Trophoblast cell (in vitro differentiated cells and primary cell): Measurements from ENCODE around the gene SPTBN2.
A peak's percentile ranks its signal among the peaks of the same experiment; 100 is the strongest.

Experiments
- DNase-seq, 2 donors: peaks; one replicate each; pipeline ENCODE4 v3.0.0-alpha.2; 2016
- H2AFZ ChIP-seq: 2 replicates; pipeline ENCODE4 v1.6.1; 2013; ENCODE audit warnings: low read length, moderate library complexity, mild to moderate bottlenecking; ENCODE audit not compliant: insufficient read depth, poor library complexity
- H2AK5ac ChIP-seq: 2 replicates; pipeline ENCODE4 v1.6.1; 2013; ENCODE audit warnings: mild to moderate bottlenecking, low read length
- H2BK120ac ChIP-seq: 2 replicates; pipeline ENCODE4 v1.6.1; 2013; ENCODE audit warnings: low read length, mild to moderate bottlenecking, moderate library complexity; ENCODE audit not compliant: insufficient read depth, poor library complexity
- H2BK12ac ChIP-seq: 2 replicates; pipeline ENCODE4 v1.6.1; 2013; ENCODE audit warnings: mild to moderate bottlenecking, low read length, moderate library complexity
- H2BK5ac ChIP-seq: 2 replicates; pipeline ENCODE4 v1.6.1; 2013; ENCODE audit warnings: low read length, low read depth, moderate library complexity, mild to moderate bottlenecking; ENCODE audit not compliant: poor library complexity
- H3K14ac ChIP-seq: 2 replicates; pipeline ENCODE4 v1.6.1; 2013; ENCODE audit warnings: mild to moderate bottlenecking, low read length
- H3K18ac ChIP-seq: 2 replicates; pipeline ENCODE4 v1.6.1; 2013; ENCODE audit warnings: mild to moderate bottlenecking, low read length
- H3K23ac ChIP-seq: 2 replicates; pipeline ENCODE4 v1.6.1; 2013; ENCODE audit warnings: low read length
- H3K27ac ChIP-seq: 2 replicates; pipeline ENCODE4 v1.5.1; 2013; ENCODE audit warnings: low read depth, mild to moderate bottlenecking, inconsistent platforms, low read length, moderate library complexity
- H3K27me3 ChIP-seq: 2 replicates; pipeline ENCODE4 v1.6.1; 2013; ENCODE audit warnings: inconsistent platforms, mild to moderate bottlenecking, low read length, moderate library complexity; ENCODE audit not compliant: insufficient read depth
- H3K36me3 ChIP-seq, 2 experiments: 1 replicate in 1 of 2; 2 replicates in 1 of 2; pipeline ENCODE4 v1.6.1; 2013; ENCODE audit warnings: low read length in 2 of 2, mild to moderate bottlenecking in 2 of 2, moderate library complexity in 1 of 2; ENCODE audit not compliant: insufficient read depth in 2 of 2, control insufficient read depth in 1 of 2
- H3K4ac ChIP-seq: 2 replicates; pipeline ENCODE4 v1.6.1; 2013; ENCODE audit warnings: low read depth, mild to moderate bottlenecking, low read length, moderate library complexity
- H3K4me1 ChIP-seq, 2 experiments: 1 replicate in 1 of 2; 2 replicates in 1 of 2; pipeline ENCODE4 v1.6.1; 2013; ENCODE audit warnings: low read length in 2 of 2, mild to moderate bottlenecking in 2 of 2, moderate library complexity in 1 of 2; ENCODE audit not compliant: insufficient read depth in 2 of 2, control insufficient read depth in 1 of 2
- H3K4me2 ChIP-seq: 2 replicates; pipeline ENCODE4 v1.6.1; 2013; ENCODE audit warnings: inconsistent platforms, mild to moderate bottlenecking, low read length, moderate library complexity
- H3K4me3 ChIP-seq: 2 replicates; pipeline ENCODE4 v1.5.1; 2013; ENCODE audit warnings: mild to moderate bottlenecking, low read depth, low read length, inconsistent platforms
- H3K79me1 ChIP-seq: one replicate; pipeline ENCODE4 v1.6.1; 2013; ENCODE audit warnings: low read length
- H3K79me2 ChIP-seq: 2 replicates; pipeline ENCODE4 v1.6.1; 2013; ENCODE audit warnings: low read length, mild to moderate bottlenecking; ENCODE audit not compliant: control insufficient read depth, insufficient read depth, poor library complexity
- H3K9ac ChIP-seq: 2 replicates; pipeline ENCODE4 v1.6.1; 2013; ENCODE audit warnings: mild to moderate bottlenecking, low read length
- H3K9me3 ChIP-seq: 2 replicates; pipeline ENCODE4 v1.6.1; 2013; ENCODE audit warnings: low read depth, mild to moderate bottlenecking, control low read depth, inconsistent platforms, low read length; ENCODE audit not compliant: insufficient read depth
- H4K12ac ChIP-seq: 2 replicates; pipeline ENCODE4 v1.6.1; 2013; ENCODE audit warnings: low read depth, mild to moderate bottlenecking, low read length, moderate library complexity
- H4K8ac ChIP-seq: 2 replicates; pipeline ENCODE4 v1.6.1; 2013; ENCODE audit warnings: low read depth, mild to moderate bottlenecking, low read length, moderate library complexity
- H4K91ac ChIP-seq: one replicate; pipeline ENCODE4 v1.6.1; 2013; ENCODE audit warnings: low read depth, mild to moderate bottlenecking, low read length, moderate library complexity
- WGBS: extraction: QIAGEN DNeasy Blood & Tissue Kit; methylation state at CpG from one replicate; pipeline ENCODE4 v1.1.7; 2013; ENCODE audit warnings: missing lambda C conversion rate; ENCODE audit not compliant: insufficient read length, insufficient coverage; ENCODE audit errors: extremely low coverage; 5-methylcytosine and 5-hydroxymethylcytosine counted together

Gene SPTBN2

GRCh38 chr11:66659763-66660162 lies 69.3 kb downstream of the SPTBN2 start:
- WGBS: no CpG with 5 or more reads among the region's 2 CpGs
- H2AK5ac ChIP-seq: no peak overlapping the region
- H4K12ac ChIP-seq: no peak overlapping the region
- H3K23ac ChIP-seq: no peak overlapping the region
- H4K8ac ChIP-seq: no peak overlapping the region
- no peak for DNase-seq
- H3K27ac ChIP-seq: no peak overlapping the region
- no peaks in the 10 kb centered on the region for H3K79me2 ChIP-seq
- H3K9ac ChIP-seq: no peak overlapping the region
- H3K9me3 ChIP-seq: no peaks in the 10 kb centered on the region
- no peak overlapping the region for H3K4me2 ChIP-seq
- no peak overlapping the region for H2AFZ ChIP-seq
- no peak overlapping the region for H3K14ac ChIP-seq
- H3K4ac ChIP-seq: no peak overlapping the region
- peaks cover 23 to 30% of the 10 kb centered on the region in 2 experiments for H3K36me3 ChIP-seq
- H3K79me1 ChIP-seq: no peaks in the 10 kb centered on the region
- H3K27me3 ChIP-seq: no peaks in the 10 kb centered on the region
- no peak overlapping the region for H2BK5ac ChIP-seq
- H3K4me3 ChIP-seq: no peak overlapping the region
- no peak overlapping the region for H4K91ac ChIP-seq
- H2BK120ac ChIP-seq: no peak overlapping the region
- H2BK12ac ChIP-seq: no peak overlapping the region
- H3K18ac ChIP-seq: no peak overlapping the region
- H3K4me1 ChIP-seq: no peaks in the 10 kb centered on the region

GRCh38 chr11:66653123-66653522 lies 75.9 kb downstream of the SPTBN2 start:
- H3K79me1 ChIP-seq: no peaks in the 10 kb centered on the region
- no peak overlapping the region for H2AFZ ChIP-seq
- no peak overlapping the region for H3K4me2 ChIP-seq
- no peak overlapping the region for H2BK12ac ChIP-seq
- WGBS: no CpG with 5 or more reads among the region's 6 CpGs
- no peak overlapping the region for H3K14ac ChIP-seq
- no peak overlapping the region for H3K4ac ChIP-seq
- H3K27ac ChIP-seq: no peak overlapping the region
- no peak overlapping the region for H3K18ac ChIP-seq
- peaks cover 28 to 39% of the 10 kb centered on the region in 2 experiments for H3K36me3 ChIP-seq
- H4K12ac ChIP-seq: no peak overlapping the region
- H3K4me1 ChIP-seq: no peaks in the 10 kb centered on the region
- H3K23ac ChIP-seq: no peak overlapping the region
- peak in 1 of 2 donors; percentile 16 for DNase-seq
- H4K8ac ChIP-seq: no peak overlapping the region
- no peak overlapping the region for H2BK5ac ChIP-seq
- H3K9me3 ChIP-seq: peaks cover 2% of the 10 kb centered on the region
- H3K79me2 ChIP-seq: no peaks in the 10 kb centered on the region
- H3K9ac ChIP-seq: no peak overlapping the region
- H2BK120ac ChIP-seq: no peak overlapping the region
- no peak overlapping the region for H2AK5ac ChIP-seq
- no peaks in the 10 kb centered on the region for H3K27me3 ChIP-seq
- no peak overlapping the region for H4K91ac ChIP-seq
- no peak overlapping the region for H3K4me3 ChIP-seq

- no peak overlapping the region for H4K12ac ChIP-seq
- no peak overlapping the region for H2BK5ac ChIP-seq
- H3K14ac ChIP-seq: no peak overlapping the region
- H2BK120ac ChIP-seq: no peak overlapping the region
- no peaks in the 10 kb centered on the region for H3K79me1 ChIP-seq
- H3K9ac ChIP-seq: no peak overlapping the region
- H3K4me3 ChIP-seq: no peak overlapping the region
- peaks cover 2% of the 10 kb centered on the region for H3K9me3 ChIP-seq
- no peak overlapping the region for H3K23ac ChIP-seq
- H3K18ac ChIP-seq: no peak overlapping the region
- no peak overlapping the region for H3K27ac ChIP-seq
- peaks cover 30 to 36% of the 10 kb centered on the region in 2 experiments for H3K36me3 ChIP-seq
- no peak overlapping the region for H4K8ac ChIP-seq
- H2AFZ ChIP-seq: no peak overlapping the region
- no peak overlapping the region for H4K91ac ChIP-seq
- no peak overlapping the region for H3K4me2 ChIP-seq
- H3K4me1 ChIP-seq: no peaks in the 10 kb centered on the region
- H3K4ac ChIP-seq: no peak overlapping the region
- H3K79me2 ChIP-seq: no peaks in the 10 kb centered on the region
- no peak for DNase-seq
- WGBS: no CpG with 5 or more reads among the region's 7 CpGs
- no peak overlapping the region for H2BK12ac ChIP-seq
- no peak overlapping the region for H2AK5ac ChIP-seq
- no peaks in the 10 kb centered on the region for H3K27me3 ChIP-seq
Measured at GRCh38 chr11:66652651-66653050, 76.4 kb downstream of the SPTBN2 start.

GRCh38 chr11:66651016-66651415 lies 78.0 kb downstream of the SPTBN2 start:
- Histone ChIP-seq H3K27ac (no peak overlapping the region), H4K12ac (no peak overlapping the region), H3K36me3 (peaks cover 24 to 44% of the 10 kb centered on the region in 2 experiments), H4K8ac (no peak overlapping the region), H3K4me3 (no peak overlapping the region), H3K27me3 (no peaks in the 10 kb centered on the region), H2AK5ac (no peak overlapping the region), H3K9ac (no peak overlapping the region), H3K4me2 (no peak overlapping the region), H4K91ac (no peak overlapping the region), H2AFZ (no peak overlapping the region), H2BK12ac (no peak overlapping the region), H3K4me1 (no peaks in the 10 kb centered on the region), H3K18ac (no peak overlapping the region), H3K79me1 (no peaks in the 10 kb centered on the region), H3K9me3 (peaks cover 2% of the 10 kb centered on the region), H2BK120ac (no peak overlapping the region), H3K79me2 (no peaks in the 10 kb centered on the region), H2BK5ac (no peak overlapping the region), H3K4ac (no peak overlapping the region), H3K23ac (no peak overlapping the region), H3K14ac (no peak overlapping the region)
- DNase-seq: peak in 1 of 2 donors; percentile 31
- WGBS: no CpG with 5 or more reads among the region's 2 CpGs
